ENCODE results near the gene SLC7A4.

The SLC7A4 gene

GRCh38 chr22:20997536-20998257 is 34.7 kb downstream of the SLC7A4 start:
- no peak for DNase-seq

GRCh38 chr22:20996598-20997535 is 35.5 kb downstream of the SLC7A4 start:
- no peak for DNase-seq

GRCh38 chr22:20996031-20996410 is 36.3 kb downstream of the SLC7A4 start:
- DNase-seq, result no peak

- DNase-seq, result no peak
Measured at GRCh38 chr22:20995329-20996030, 36.9 kb downstream of the SLC7A4 start.

- no peak for DNase-seq
Measured at GRCh38 chr22:20994902-20995241, 37.5 kb downstream of the SLC7A4 start.

GRCh38 chr22:20994128-20994901 is 38.0 kb downstream of the SLC7A4 start:
- DNase-seq, result no peak

GRCh38 chr22:20993304-20994127 is 38.8 kb downstream of the SLC7A4 start:
- DNase-seq, result no peak

- no peak for DNase-seq
Measured at GRCh38 chr22:20992456-20993303, 39.7 kb downstream of the SLC7A4 start.

GRCh38 chr22:20992056-20992442 is 40.3 kb downstream of the SLC7A4 start:
- no peak for DNase-seq

- no peak for DNase-seq
Measured at GRCh38 chr22:20991252-20992055, 40.9 kb downstream of the SLC7A4 start.

GRCh38 chr22:20990184-20991180 is 41.9 kb downstream of the SLC7A4 start:
- no peak for DNase-seq

- no peak for DNase-seq
Measured at GRCh38 chr22:20989323-20990138, 42.8 kb downstream of the SLC7A4 start.

- DNase-seq, result no peak
Measured at GRCh38 chr22:20988573-20989322, 43.6 kb downstream of the SLC7A4 start.

- no peak for DNase-seq
Measured at GRCh38 chr22:20987375-20987774, 45.0 kb downstream of the SLC7A4 start.

- DNase-seq, result no peak
Measured at GRCh38 chr22:20986365-20986764, 46.0 kb downstream of the SLC7A4 start.

GRCh38 chr22:20985720-20986119 is 46.6 kb downstream of the SLC7A4 start:
- DNase-seq, result no peak
